DND-41 (cell line): ENCODE data around the gene POLA1.
A peak's percentile ranks its signal among the peaks of the same experiment; 100 is the strongest.
"Not testable (repeated sequence)": the region's sequence is repeated elsewhere in the genome, so short reads cannot be mapped to it uniquely, and the experiment has no call there.

Experiments
- ATAC-seq: fragments of 200-7000 bp; cut with Tn5 transposase; 3 replicates; pipeline ENCODE4 v1.9.1; 2021; ENCODE audit warnings: low read depth; ENCODE audit not compliant: insufficient read depth
- DNase-seq: peaks from one replicate; pipeline ENCODE4 v3.0.0-alpha.2; 2020
- H2AFZ ChIP-seq: 2 replicates; pipeline ENCODE4 v1.6.0; 2012; ENCODE audit warnings: low read depth, low read length
- H3K27ac ChIP-seq: 2 replicates; pipeline ENCODE4 v1.5.1; 2012; ENCODE audit warnings: low read length, inconsistent platforms
- H3K27me3 ChIP-seq: fragments of 200-600 bp; sonication (generic); 2 replicates; pipeline ENCODE4 v1.6.0; 2012; ENCODE audit warnings: low read length, mild to moderate bottlenecking, inconsistent platforms; ENCODE audit not compliant: insufficient read depth, poor library complexity
- H3K36me3 ChIP-seq: 2 replicates; pipeline ENCODE4 v1.5.1; 2012; ENCODE audit warnings: low read length, inconsistent platforms; ENCODE audit not compliant: insufficient read depth
- H3K4me1 ChIP-seq: 2 replicates; pipeline ENCODE4 v1.5.1; 2012; ENCODE audit warnings: mild to moderate bottlenecking, low read length; ENCODE audit not compliant: insufficient read depth
- H3K4me2 ChIP-seq: 2 replicates; pipeline ENCODE4 v1.6.0; 2012; ENCODE audit warnings: mild to moderate bottlenecking, moderate library complexity, low read length, inconsistent platforms; ENCODE audit not compliant: insufficient read depth
- H3K4me3 ChIP-seq, 2 experiments: fragments of 200-600 bp in 1 of 2; shearing (Covaris generic) in 1 of 2; 2 replicates each; pipeline ENCODE4 v1.5.1; 2012 to 2016; ENCODE audit warnings: inconsistent platforms in 2 of 2, low read length in 2 of 2, mild to moderate bottlenecking in 2 of 2, low read depth in 1 of 2, moderate library complexity in 1 of 2
- H3K79me2 ChIP-seq: 2 replicates; pipeline ENCODE4 v1.6.0; 2012; ENCODE audit warnings: low read length, inconsistent platforms; ENCODE audit not compliant: insufficient read depth
- H3K9ac ChIP-seq: 2 replicates; pipeline ENCODE4 v1.6.0; 2012; ENCODE audit warnings: low read depth, mild to moderate bottlenecking, inconsistent platforms, low read length, moderate library complexity
- H3K9me3 ChIP-seq: 2 replicates; pipeline ENCODE4 v1.5.1; 2012; ENCODE audit warnings: low read length, moderate library complexity, mild to moderate bottlenecking, inconsistent platforms; ENCODE audit not compliant: insufficient read depth, severe bottlenecking
- H4K20me1 ChIP-seq: 2 replicates; pipeline ENCODE4 v1.6.0; 2012; ENCODE audit warnings: low read length; ENCODE audit not compliant: insufficient read depth
- CTCF ChIP-seq: IDR thresholded peaks from 2 replicates; pipeline ENCODE4 v1.5.1; 2012; ENCODE audit warnings: borderline replicate concordance, low read length, moderate library complexity, mild to moderate bottlenecking; ENCODE audit not compliant: poor library complexity, severe bottlenecking; ENCODE audit errors: extremely low read depth
- EZH2 ChIP-seq: IDR thresholded peaks from 3 replicates; pipeline ENCODE4 v1.6.1; 2012; ENCODE audit warnings: borderline replicate concordance, low read depth, mild to moderate bottlenecking, moderate library complexity, low read length, inconsistent platforms; ENCODE audit not compliant: severe bottlenecking

The POLA1 gene

DNA sequence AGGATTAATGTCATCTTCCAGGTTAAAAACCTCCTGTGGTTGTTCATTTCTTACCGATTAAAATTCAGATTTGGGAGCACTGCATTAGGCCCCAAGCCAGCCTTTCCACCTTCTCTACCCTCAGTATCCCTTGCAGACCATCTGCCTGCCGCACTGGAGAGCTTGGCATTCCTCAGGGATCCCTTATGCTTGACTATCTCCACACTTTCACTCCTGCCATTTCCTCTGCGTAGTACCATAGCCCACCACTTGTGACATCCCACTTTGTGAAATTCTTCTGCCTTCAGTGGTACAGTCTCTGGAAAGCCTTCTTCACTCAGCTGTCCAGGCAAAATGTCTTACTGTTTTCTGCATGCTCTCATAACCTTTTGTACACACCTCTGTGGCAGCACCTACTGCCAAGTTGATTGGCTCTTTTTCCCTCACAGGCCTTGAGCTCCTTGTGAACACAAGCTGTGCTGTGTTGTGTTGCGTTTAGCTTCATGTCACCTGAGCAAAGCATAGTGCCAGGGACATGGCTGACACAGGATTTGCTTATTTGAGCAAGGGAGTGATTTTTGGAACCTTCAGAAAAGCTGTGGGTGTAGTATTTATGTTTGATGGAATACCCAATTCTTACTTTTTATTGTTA lies 165.6 kb downstream of the POLA1 start:
- Histone ChIP-seq H3K4me3 (no peak overlapping the region), H3K36me3 (peaks cover 24% of the 10 kb centered on the region; the same call in 1 of the 2 replicates), H3K27me3 (no peaks in the 10 kb centered on the region), H3K79me2 (no peaks in the 10 kb centered on the region), H3K27ac (no peak overlapping the region), H2AFZ (no peak overlapping the region), H3K4me2 (no peak overlapping the region), H3K9ac (no peak overlapping the region), H4K20me1 (no peaks in the 10 kb centered on the region), H3K9me3 (no peaks in the 10 kb centered on the region), H3K4me1 (no peaks in the 10 kb centered on the region)
- TF ChIP-seq EZH2, result no peak
- no peak for TF ChIP-seq CTCF
- ATAC-seq, result peak; percentile 31; the same call in 1 of the 3 replicates
- DNase-seq, result no peak

- no peaks in the 10 kb centered on the region for H3K9me3 ChIP-seq
- no peaks in the 10 kb centered on the region for H3K79me2 ChIP-seq
- H3K27ac ChIP-seq, result no peak overlapping the region
- no peak overlapping the region for H3K4me2 ChIP-seq
- no peaks in the 10 kb centered on the region for H3K27me3 ChIP-seq
- H3K9ac ChIP-seq, result no peak overlapping the region
- no peak overlapping the region for H2AFZ ChIP-seq
- DNase-seq (no peak), ATAC-seq (no peak)
- TF ChIP-seq CTCF (no peak), EZH2 (no peak)
- no peak overlapping the region for H3K4me3 ChIP-seq
- H3K36me3 ChIP-seq, result peaks cover 24% of the 10 kb centered on the region; the same call in 1 of the 2 replicates
- no peaks in the 10 kb centered on the region for H3K4me1 ChIP-seq
- no peaks in the 10 kb centered on the region for H4K20me1 ChIP-seq
Measured at GRCh38 chrX:24860140-24860539, 166.4 kb downstream of the POLA1 start.

- no peak overlapping the region for H3K27ac ChIP-seq
- H3K27me3 ChIP-seq, result no peaks in the 10 kb centered on the region
- DNase-seq (no peak), ATAC-seq (no peak)
- H3K9me3 ChIP-seq, result no peaks in the 10 kb centered on the region
- H4K20me1 ChIP-seq, result no peaks in the 10 kb centered on the region
- H3K36me3 ChIP-seq, result peaks cover 21% of the 10 kb centered on the region; the same call in 1 of the 2 replicates
- TF ChIP-seq EZH2, result no peak
- TF ChIP-seq CTCF, result no peak
- no peaks in the 10 kb centered on the region for H3K79me2 ChIP-seq
- H3K9ac ChIP-seq, result no peak overlapping the region
- H3K4me3 ChIP-seq, result no peak overlapping the region
- no peak overlapping the region for H2AFZ ChIP-seq
- no peaks in the 10 kb centered on the region for H3K4me1 ChIP-seq
- no peak overlapping the region for H3K4me2 ChIP-seq
Measured at GRCh38 chrX:24862343-24862742, 168.6 kb downstream of the POLA1 start.

- not testable (repeated sequence) for H2AFZ ChIP-seq, H3K27me3 ChIP-seq, H3K79me2 ChIP-seq, H3K27ac ChIP-seq, H3K9ac ChIP-seq, DNase-seq, H3K4me3 ChIP-seq, H3K4me2 ChIP-seq, ATAC-seq, H4K20me1 ChIP-seq, H3K4me1 ChIP-seq, H3K9me3 ChIP-seq
- H3K36me3 ChIP-seq, result peaks cover 23% of the 10 kb centered on the region
Measured at GRCh38 chrX:24863779-24864178, 170.1 kb downstream of the POLA1 start.
